Transverse colon (tissue), 4 donors: ENCODE results near the gene FBXW9.

Experiments
- CTCF ChIP-seq, 5 experiments: fragments of 200-600 bp in 3 of 5; fragments of 450-650 bp in 2 of 5; sonication (generic) in 3 of 5; IDR thresholded peaks; 1 replicate in 2 of 5; 2 replicates in 3 of 5; pipeline ENCODE4 v1.5.1; 2016 to 2017; ENCODE audit warnings: antibody characterized with exemption in 5 of 5, inconsistent platforms in 3 of 5, mild to moderate bottlenecking in 2 of 5, moderate library complexity in 1 of 5
- EP300 ChIP-seq: sonication (generic); formaldehyde crosslinking; IDR thresholded peaks from one replicate; pipeline ENCODE4 v1.6.1; 2017; ENCODE audit warnings: antibody characterized with exemption, low read depth
- POLR2AphosphoS5 ChIP-seq, 3 donors: sonication (generic); formaldehyde crosslinking; IDR thresholded peaks; one replicate each; pipeline ENCODE4 v1.6.1; 2016; ENCODE audit warnings: antibody characterized with exemption in 3 of 3

- TF ChIP-seq CTCF (IDR thresholded peaks at IDR 0.05) (no peak), POLR2AphosphoS5 (IDR thresholded peaks at IDR 0.05) (no peak), EP300 (no peak)
Observed at GRCh38 chr19:12698138-12698537, 1.7 kb upstream of the FBXW9 start.
